B cell (primary cell): ENCODE results near the gene NPAS3. TPM values are rescaled to one million over a fixed set of nuclear protein-coding genes. Genes with fewer than 3 reads are reported as not detected.
"Not testable (repeated sequence)": the region's sequence is repeated elsewhere in the genome, so short reads cannot be mapped to it uniquely, and the experiment has no call there.

Source experiments
- ATAC-seq: fragments of 200-7000 bp; cut with Tn5 transposase; one replicate; pipeline ENCODE4 v1.10.0; 2021; ENCODE audit warnings: low read depth, mild to moderate bottlenecking, moderate number of reproducible peaks, moderate library complexity
- CTCF ChIA-PET: fragments of 350-600 bp; sonication (Branson Sonifier 250); formaldehyde crosslinking; loops from one replicate; lab custom pipeline; 2021; ENCODE audit warnings: antibody characterized with exemption, inconsistent platforms; lab: Charles Lee
- POLR2A ChIA-PET: fragments of 350-600 bp; sonication (Branson Sonifier 250); formaldehyde crosslinking; loops from one replicate; lab custom pipeline; 2021; ENCODE audit warnings: antibody characterized with exemption; lab: Charles Lee
- DNase-seq: peaks from one replicate; pipeline ENCODE4 v3.0.0; 2013
- H2AFZ ChIP-seq: 2 replicates; pipeline ENCODE4 v1.6.1; 2012; ENCODE audit warnings: mild to moderate bottlenecking, low read depth, low read length; ENCODE audit not compliant: insufficient read depth, poor library complexity, severe bottlenecking
- H3K27ac ChIP-seq, 2 donors: 1 replicate in 1 of 2; 2 replicates in 1 of 2; pipeline ENCODE4 v1.5.1; 2012 to 2013; ENCODE audit warnings: low read length in 2 of 2, mild to moderate bottlenecking in 2 of 2, moderate library complexity in 1 of 2
- H3K27me3 ChIP-seq, 4 experiments: fragments of 200-600 bp in 1 of 4; sonication (generic) in 1 of 4; replicated peaks in 1 of 4; 1 replicate in 2 of 4; 2 replicates in 2 of 4; pipeline versions ENCODE4 v1.6.1 to v1.7.0; 2013 to 2016; ENCODE audit warnings: low read length in 3 of 4, mild to moderate bottlenecking in 2 of 4, mixed read lengths in 1 of 4, moderate library complexity in 1 of 4; ENCODE audit not compliant: insufficient read depth in 4 of 4, control insufficient read depth in 3 of 4; ENCODE audit errors: control extremely low read depth in 1 of 4
- H3K36me3 ChIP-seq, 2 experiments: replicated peaks in 1 of 2; 1 replicate in 1 of 2; 2 replicates in 1 of 2; pipeline versions ENCODE4 v1.6.1 to v1.7.1; 2013; ENCODE audit warnings: low read length in 1 of 2; ENCODE audit not compliant: insufficient read depth in 2 of 2, control insufficient read depth in 1 of 2; ENCODE audit errors: control extremely low read depth in 1 of 2, extremely low read depth in 1 of 2
- H3K4me1 ChIP-seq, 2 donors: fragments of 200-600 bp in 1 of 2; sonication (generic) in 1 of 2; 1 replicate in 1 of 2; 2 replicates in 1 of 2; pipeline versions ENCODE4 v1.5.1 to v1.6.1; 2013 to 2017; ENCODE audit warnings: low read length in 2 of 2; ENCODE audit not compliant: control insufficient read depth in 2 of 2, insufficient read depth in 2 of 2
- H3K4me2 ChIP-seq: replicated peaks from 2 replicates; pipeline ENCODE3; 2012; ENCODE audit warnings: mild to moderate bottlenecking, low read depth, low read length; ENCODE audit not compliant: poor library complexity, severe bottlenecking
- H3K4me3 ChIP-seq, 5 experiments: fragments of 200-600 bp in 1 of 5; sonication (generic) in 1 of 5; 1 replicate in 3 of 5; 2 replicates in 2 of 5; pipeline versions ENCODE4 v1.5.1 to v1.7.0; 2011 to 2016; ENCODE audit warnings: low read length in 4 of 5, mild to moderate bottlenecking in 4 of 5, low read depth in 2 of 5, control low read depth in 1 of 5, moderate library complexity in 1 of 5; ENCODE audit not compliant: insufficient read depth in 1 of 5; ENCODE audit errors: control extremely low read depth in 1 of 5, extremely low read depth in 1 of 5
- H3K79me2 ChIP-seq: fragments of 200-600 bp; sonication (generic); one replicate; pipeline ENCODE4 v1.6.0; 2016; ENCODE audit warnings: low read length; ENCODE audit not compliant: control insufficient read depth, insufficient read depth
- H3K9ac ChIP-seq: fragments of 200-600 bp; sonication (generic); 2 replicates; pipeline ENCODE4 v1.6.1; 2017; ENCODE audit warnings: mild to moderate bottlenecking, low read length, moderate library complexity
- H3K9me3 ChIP-seq, 3 donors: one replicate each; pipeline versions ENCODE4 v1.6.1 to v1.7.1; 2013; ENCODE audit warnings: low read length in 2 of 3; ENCODE audit not compliant: control insufficient read depth in 2 of 3, insufficient read depth in 1 of 3; ENCODE audit errors: control extremely low read depth in 1 of 3
- H4K20me1 ChIP-seq: 2 replicates; pipeline ENCODE4 v1.6.0; 2012; ENCODE audit warnings: mild to moderate bottlenecking, low read length; ENCODE audit not compliant: insufficient read depth, control insufficient read depth, poor library complexity, severe bottlenecking
- H3K27ac Mint-ChIP-seq: one replicate; pipeline ENCODE4 v1.8.0; 2021; ENCODE audit warnings: mixed read lengths
- H3K27me3 Mint-ChIP-seq: one replicate; pipeline ENCODE4 v1.8.0; 2021; ENCODE audit warnings: mixed read lengths
- H3K4me1 Mint-ChIP-seq: one replicate; pipeline ENCODE4 v1.8.0; 2021; ENCODE audit warnings: mixed read lengths
- H3K4me3 Mint-ChIP-seq: one replicate; pipeline ENCODE4 v1.8.0; 2021; ENCODE audit warnings: mixed read lengths
- H3K9me3 Mint-ChIP-seq: one replicate; pipeline ENCODE4 v1.8.0; 2022; ENCODE audit warnings: mixed read lengths; ENCODE audit not compliant: insufficient read depth
- CTCF ChIP-seq: fragments of 200-600 bp; IDR thresholded peaks from one replicate; pipeline ENCODE4 v1.8.0; 2022; ENCODE audit warnings: antibody characterized with exemption, mild to moderate bottlenecking
- EZH2 ChIP-seq: IDR thresholded peaks from 2 replicates; pipeline ENCODE4 v1.6.1; 2012; ENCODE audit warnings: borderline replicate concordance, low read depth, mild to moderate bottlenecking, moderate library complexity, low read length; ENCODE audit not compliant: insufficient read depth, poor library complexity, severe bottlenecking
- WGBS: methylation state at CpG from one replicate; pipeline ENCODE4 v1.1.5; 2013; ENCODE audit warnings: missing lambda C conversion rate; ENCODE audit not compliant: insufficient coverage; 5-methylcytosine and 5-hydroxymethylcytosine counted together
- intact Hi-C: fragments of 100-400 bp; cut with micrococcal nuclease; formaldehyde crosslinking; loops from one replicate; pipeline ENCODE4 v1.10.0; 2022
- polyA plus RNA-seq: library from polyadenylated mRNA; depleted of rRNA; stranded (reverse); fragments of >200 nt; gene quantifications from 2 replicates; pipeline ENCODE4 v1.2.3, GENCODE V29; 2012
- total RNA-seq, 2 donors: library from RNA; stranded (reverse); fragments of 120-200 nt in 1 of 2; gene quantifications; 1 replicate in 1 of 2; 2 replicates in 1 of 2; pipeline versions ENCODE4 v1.2.3 to v1.2.4, GENCODE V29; 2013 to 2022

The NPAS3 gene
- total and polyA plus RNA-seq, 2 donors (not counting 1 experiment from before 2014, with no cell fraction given), result not detected

- no peak overlapping the region for H3K27ac Mint-ChIP-seq
- Histone ChIP-seq H3K27me3 (no peaks in the 10 kb centered on the region), H3K9me3 (no peaks in the 10 kb centered on the region), H4K20me1 (no peaks in the 10 kb centered on the region), H3K4me2 (no peak overlapping the region), H3K79me2 (no peaks in the 10 kb centered on the region), H3K4me1 (no peaks in the 10 kb centered on the region), H3K27ac (no peak overlapping the region), H2AFZ (no peak overlapping the region), H3K9ac (no peak overlapping the region), H3K4me3 (no peak overlapping the region), H3K36me3 (no peaks in the 10 kb centered on the region)
- ChIA-PET POLR2A (no interaction called here), CTCF (no interaction called here)
- no peak for TF ChIP-seq CTCF
- no peak for TF ChIP-seq EZH2
- no peaks in the 10 kb centered on the region for H3K9me3 Mint-ChIP-seq
- H3K27me3 Mint-ChIP-seq, result no peaks in the 10 kb centered on the region
- intact Hi-C loops, result no loop called here
- WGBS, result 0% methylated on average over 1 of the region's 1 CpG
- DNase-seq (no peak), ATAC-seq (no peak)
- H3K4me1 Mint-ChIP-seq, result no peaks in the 10 kb centered on the region
- no peak overlapping the region for H3K4me3 Mint-ChIP-seq
Measured at GRCh38 chr14:33081259-33081658, 142.6 kb downstream of the NPAS3 start.

GRCh38 chr14:33085799-33086198 is 147.1 kb downstream of the NPAS3 start:
- Histone ChIP-seq H3K27ac (no peak overlapping the region), H3K9ac (no peak overlapping the region), H3K4me1 (no peaks in the 10 kb centered on the region), H3K27me3 (no peaks in the 10 kb centered on the region), H3K36me3 (no peaks in the 10 kb centered on the region), H3K4me2 (no peak overlapping the region), H3K4me3 (no peak overlapping the region), H4K20me1 (no peaks in the 10 kb centered on the region), H3K79me2 (no peaks in the 10 kb centered on the region), H2AFZ (no peak overlapping the region), H3K9me3 (peaks cover 0 to 9% (median 0%) of the 10 kb centered on the region in 3 donors)
- H3K9me3 Mint-ChIP-seq, result peaks cover 2% of the 10 kb centered on the region
- intact Hi-C loops, result no loop called here
- H3K27me3 Mint-ChIP-seq, result no peaks in the 10 kb centered on the region
- no peak overlapping the region for H3K27ac Mint-ChIP-seq
- H3K4me3 Mint-ChIP-seq, result no peak overlapping the region
- TF ChIP-seq CTCF, result no peak
- no peak for TF ChIP-seq EZH2
- ATAC-seq (no peak), DNase-seq (no peak)
- POLR2A ChIA-PET, result no interaction called here
- no CpG with 5 or more reads among the region's 2 CpGs for WGBS
- no peaks in the 10 kb centered on the region for H3K4me1 Mint-ChIP-seq
- CTCF ChIA-PET, result no interaction called here

GRCh38 chr14:33088274-33088673 is 149.6 kb downstream of the NPAS3 start:
- H3K36me3 ChIP-seq, H3K27me3 Mint-ChIP-seq, H3K4me1 ChIP-seq, H2AFZ ChIP-seq, H3K27ac ChIP-seq, H3K4me2 ChIP-seq, POLR2A ChIA-PET, H3K79me2 ChIP-seq, ATAC-seq, CTCF ChIA-PET, H3K4me3 Mint-ChIP-seq, H3K27me3 ChIP-seq, H3K4me1 Mint-ChIP-seq, H3K4me3 ChIP-seq, H3K9me3 Mint-ChIP-seq, H4K20me1 ChIP-seq, H3K9me3 ChIP-seq, H3K9ac ChIP-seq, DNase-seq, intact Hi-C loops, H3K27ac Mint-ChIP-seq: not testable (repeated sequence)
- 85% methylated on average over 10 of the region's 11 CpGs for WGBS
